ENCODE measurements around the gene INKA2. TPM values are rescaled to one million over a fixed set of nuclear protein-coding genes. Genes with fewer than 3 reads are reported as not detected.

The INKA2 gene
- total and polyA plus RNA-seq, 10 of the 15 experiments (the other 5 are each of a cell fraction or from before 2014, with no cell fraction given) = 0.38 to 5.1 (median 1.3) TPM; not detected in 1

DNA sequence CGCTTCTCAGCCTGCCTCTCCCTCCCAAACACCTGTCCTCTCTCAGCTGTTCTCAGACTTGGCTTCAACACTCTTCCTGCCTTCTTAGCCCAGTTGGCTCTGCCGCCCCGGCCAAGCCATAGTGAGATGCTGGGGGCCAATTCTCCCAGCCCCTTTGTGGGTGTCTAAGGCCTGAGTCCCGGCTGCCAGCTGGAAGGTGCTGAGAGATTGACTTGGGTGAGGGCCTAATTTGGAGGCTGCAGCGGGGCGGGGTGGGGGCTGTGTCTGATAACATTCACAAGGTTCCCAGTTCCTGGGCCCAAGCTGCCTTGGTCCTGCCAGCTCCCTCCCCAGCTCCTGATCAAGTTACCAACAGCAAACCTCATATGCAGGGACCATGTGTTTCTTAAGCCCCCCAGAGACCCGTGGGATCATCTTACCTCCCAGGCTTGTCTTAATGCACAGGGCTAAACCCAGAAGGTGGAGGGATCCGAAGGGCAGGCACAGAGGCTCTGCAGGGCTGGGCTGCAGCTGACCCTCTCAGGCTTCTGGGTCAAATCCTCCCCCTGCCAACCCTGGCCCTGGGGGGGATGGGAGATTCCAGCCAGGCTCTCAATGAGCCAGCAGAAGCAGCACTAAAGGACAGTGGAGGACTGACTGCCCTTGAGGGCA lies 9.8 kb downstream of the INKA2 start:
- Histone ChIP-seq H3K79me2 (ENCODE audit: control insufficient read depth, insufficient read depth, low read length) (no peaks in the 10 kb centered on the region), H3K4me1 (ENCODE audit: control insufficient read depth, insufficient read depth, low read length) (no peaks in the 10 kb centered on the region), H3K27ac (ENCODE audit: control insufficient read depth, insufficient read depth) (no peak overlapping the region), H3K36me3 (ENCODE audit: control insufficient read depth in 2 of 2, insufficient read depth in 2 of 2, low read length in 1 of 2) (no peaks in the 10 kb centered on the region), H3K4me3 (no peak overlapping the region), H3K4me2 (ENCODE audit: control insufficient read depth, insufficient read depth) (no peak overlapping the region), H3K27me3 (replicated peaks in 1 of 2; ENCODE audit: control insufficient read depth in 2 of 2, insufficient read depth in 2 of 2, low read length in 1 of 2) (no peaks in the 10 kb centered on the region), H3K9ac (ENCODE audit: control insufficient read depth, insufficient read depth, low read length) (no peak overlapping the region), H4K20me1 (ENCODE audit: control insufficient read depth, insufficient read depth) (no peaks in the 10 kb centered on the region; the same call in 1 of the 2 replicates), H2AFZ (ENCODE audit: control insufficient read depth, low read depth, low read length) (no peak overlapping the region), H3K9me3 (replicated peaks; ENCODE audit: control insufficient read depth, insufficient read depth, low read length) (no peaks in the 10 kb centered on the region)
- DNase-seq (ENCODE audit: low read depth, low spot score) = no peak
- 62% methylated on average over 8 of the region's 8 CpGs for WGBS (ENCODE audit: insufficient coverage, insufficient replicate concordance, low lambda C conversion rate, missing lambda C conversion rate)
- RAD21 ChIA-PET (ENCODE audit: unreplicated experiment) = interaction anchor here (1.7 kb wide), 1 partner anchor 222 kb away, joined by 5 read pairs; no protein-coding TSS in a partner anchor
- no peak for FAIRE-seq
- intact Hi-C loops (cut with micrococcal nuclease; ENCODE audit: unreplicated experiment) (no loop called here), in situ Hi-C loops (cut with MboI) (no loop called here)
- POLR2A ChIA-PET = no interaction called here
- CTCF ChIA-PET = interaction anchor here (0.8 to 2.1 kb wide), 3 partner anchors 8 to 13 kb away, joined by 3 to 9 read pairs (median 6); partner anchors contain the start of gene INKA2
- no TSS peak for BruUV-seq (replicated peaks)
- no peak for ATAC-seq
- SMC1A ChIA-PET (ENCODE audit: uncharacterized antibody, unreplicated experiment) = interaction anchor here (1.2 kb wide), 1 partner anchor 13 kb away, joined by 4 read pairs; no protein-coding TSS in a partner anchor
- TF ChIP-seq KDM1A (IDR thresholded peaks at IDR 0.05; ENCODE audit: borderline replicate concordance) = no peak
- no peak for TF ChIP-seq IKZF2 (IDR thresholded peaks at IDR 0.05)
- no peak for TF ChIP-seq RAD51 (IDR thresholded peaks at IDR 0.05)
- no peak for TF ChIP-seq PAX5 (IDR thresholded peaks at IDR 0.05; ENCODE audit: borderline replicate concordance, low read depth, low read length)
- TF ChIP-seq NR2C2 (IDR thresholded peaks at IDR 0.05; ENCODE audit: borderline replicate concordance, control insufficient read depth, insufficient read length, low read depth) = no peak
- TF ChIP-seq CUX1 (IDR thresholded peaks at IDR 0.05; ENCODE audit: insufficient replicate concordance, low read depth, low read length) = no peak
- TF ChIP-seq TCF12 (IDR thresholded peaks at IDR 0.05; ENCODE audit: low read depth, low read length) = no peak
- no peak for TF ChIP-seq ZNF207 (IDR thresholded peaks at IDR 0.05; ENCODE audit: borderline replicate concordance)
- TF ChIP-seq SUZ12 (IDR thresholded peaks at IDR 0.05; ENCODE audit: unreplicated experiment) = no peak
- no peak for TF ChIP-seq CHD4 (IDR thresholded peaks at IDR 0.05)
- no peak for TF ChIP-seq E2F4 (IDR thresholded peaks at IDR 0.05; ENCODE audit: low read depth, low read length)
- no peak for TF ChIP-seq TCF7 (IDR thresholded peaks at IDR 0.05; ENCODE audit: borderline replicate concordance)
- TF ChIP-seq POLR2A (IDR thresholded peaks at IDR 0.05; ENCODE audit: low read depth, low read length) = no peak
- no peak for TF ChIP-seq POLR2AphosphoS5 (IDR thresholded peaks at IDR 0.05; ENCODE audit: low read length)
- no peak for TF ChIP-seq HCFC1 (IDR thresholded peaks at IDR 0.05; ENCODE audit: low read length)
- TF ChIP-seq ATF2 (IDR thresholded peaks at IDR 0.05; ENCODE audit: low read length) = no peak
